ENCODE measurements around the gene NDST3. TPM values are rescaled to one million over a fixed set of nuclear protein-coding genes. Genes with fewer than 3 reads are reported as not detected.

The NDST3 gene
- total and polyA plus RNA-seq, 12 donors = 0.10 to 0.70 (median 0.35) TPM; not detected in 3

DNA sequence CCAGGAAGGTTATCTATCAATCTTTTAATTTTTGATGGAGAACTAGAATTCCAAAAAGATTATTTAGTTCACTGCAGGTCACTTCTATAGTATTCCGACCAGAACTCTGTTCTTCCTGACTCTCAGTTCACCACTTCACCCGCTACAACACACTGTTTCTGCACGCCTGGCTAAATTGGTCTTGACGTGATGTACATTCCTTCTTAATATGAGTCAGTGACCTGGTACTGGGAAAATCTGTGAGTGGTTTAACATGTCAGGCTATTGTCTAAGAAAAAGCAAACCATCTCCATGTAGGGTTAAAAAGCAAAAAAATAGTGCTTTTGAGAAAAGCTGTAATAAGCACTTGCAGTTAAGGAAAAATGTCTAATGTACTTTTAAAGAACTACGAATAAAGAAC is 120.4 kb downstream of the NDST3 start:
- WGBS, 4 donors = 74 to 87% (median 81%) methylated on average over 5 of the region's 5 CpGs
- Histone ChIP-seq H3K4me1 (replicated peaks in 1 of 2) (no peaks in the 10 kb centered on the region), H3K27me3 (no peaks in the 10 kb centered on the region), H3K4me3 (no peak overlapping the region), H3K36me3 (replicated peaks in 1 of 2) (no peaks in the 10 kb centered on the region), H3K27ac (no peak overlapping the region), H3K9me3 (replicated peaks in 1 of 3) (no peaks in the 10 kb centered on the region)
- no peak for DNase-seq
- intact Hi-C loops (cut with DNase I) = no loop called here
- no peak for TF ChIP-seq POLR2A (IDR thresholded peaks at IDR 0.05)
- TF ChIP-seq, protein P1, sequence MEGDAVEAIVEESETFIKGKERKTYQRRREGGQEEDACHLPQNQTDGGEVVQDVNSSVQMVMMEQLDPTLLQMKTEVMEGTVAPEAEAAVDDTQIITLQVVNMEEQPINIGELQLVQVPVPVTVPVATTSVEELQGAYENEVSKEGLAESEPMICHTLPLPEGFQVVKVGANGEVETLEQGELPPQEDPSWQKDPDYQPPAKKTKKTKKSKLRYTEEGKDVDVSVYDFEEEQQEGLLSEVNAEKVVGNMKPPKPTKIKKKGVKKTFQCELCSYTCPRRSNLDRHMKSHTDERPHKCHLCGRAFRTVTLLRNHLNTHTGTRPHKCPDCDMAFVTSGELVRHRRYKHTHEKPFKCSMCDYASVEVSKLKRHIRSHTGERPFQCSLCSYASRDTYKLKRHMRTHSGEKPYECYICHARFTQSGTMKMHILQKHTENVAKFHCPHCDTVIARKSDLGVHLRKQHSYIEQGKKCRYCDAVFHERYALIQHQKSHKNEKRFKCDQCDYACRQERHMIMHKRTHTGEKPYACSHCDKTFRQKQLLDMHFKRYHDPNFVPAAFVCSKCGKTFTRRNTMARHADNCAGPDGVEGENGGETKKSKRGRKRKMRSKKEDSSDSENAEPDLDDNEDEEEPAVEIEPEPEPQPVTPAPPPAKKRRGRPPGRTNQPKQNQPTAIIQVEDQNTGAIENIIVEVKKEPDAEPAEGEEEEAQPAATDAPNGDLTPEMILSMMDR (IDR thresholded peaks at IDR 0.05) = no peak

DNA sequence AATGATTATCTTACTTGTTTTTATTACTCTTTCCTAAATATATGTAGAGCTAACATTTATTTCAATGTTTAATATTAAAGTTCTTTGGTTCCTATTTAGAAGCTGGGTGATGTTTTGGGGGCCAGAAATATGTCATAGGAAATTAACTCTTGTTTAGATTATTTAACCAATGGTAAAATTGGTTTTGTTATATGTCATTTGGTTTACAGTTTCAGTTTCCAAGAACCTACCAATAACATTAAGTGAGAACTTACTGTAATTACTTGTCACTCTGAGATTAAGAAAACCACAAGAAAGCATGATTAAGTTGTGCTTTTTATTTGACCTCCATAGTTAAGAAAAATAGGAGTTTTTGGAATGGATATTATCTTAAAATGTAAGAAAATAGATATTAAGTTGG is 121.2 kb downstream of the NDST3 start:
- DNase-seq = no peak
- no peak overlapping the region for H3K4me3 ChIP-seq
- no peaks in the 10 kb centered on the region for H3K27me3 ChIP-seq
- H3K36me3 ChIP-seq (replicated peaks in 1 of 2) = no peaks in the 10 kb centered on the region
- no peak overlapping the region for H3K27ac ChIP-seq
- TF ChIP-seq POLR2A (IDR thresholded peaks at IDR 0.05) = no peak
- TF ChIP-seq, protein P1 (IDR thresholded peaks at IDR 0.05) = no peak
- intact Hi-C loops (cut with DNase I) = no loop called here
- no peaks in the 10 kb centered on the region for H3K4me1 ChIP-seq (replicated peaks in 1 of 2)
- H3K9me3 ChIP-seq (replicated peaks in 1 of 3) = no peaks in the 10 kb centered on the region

DNA sequence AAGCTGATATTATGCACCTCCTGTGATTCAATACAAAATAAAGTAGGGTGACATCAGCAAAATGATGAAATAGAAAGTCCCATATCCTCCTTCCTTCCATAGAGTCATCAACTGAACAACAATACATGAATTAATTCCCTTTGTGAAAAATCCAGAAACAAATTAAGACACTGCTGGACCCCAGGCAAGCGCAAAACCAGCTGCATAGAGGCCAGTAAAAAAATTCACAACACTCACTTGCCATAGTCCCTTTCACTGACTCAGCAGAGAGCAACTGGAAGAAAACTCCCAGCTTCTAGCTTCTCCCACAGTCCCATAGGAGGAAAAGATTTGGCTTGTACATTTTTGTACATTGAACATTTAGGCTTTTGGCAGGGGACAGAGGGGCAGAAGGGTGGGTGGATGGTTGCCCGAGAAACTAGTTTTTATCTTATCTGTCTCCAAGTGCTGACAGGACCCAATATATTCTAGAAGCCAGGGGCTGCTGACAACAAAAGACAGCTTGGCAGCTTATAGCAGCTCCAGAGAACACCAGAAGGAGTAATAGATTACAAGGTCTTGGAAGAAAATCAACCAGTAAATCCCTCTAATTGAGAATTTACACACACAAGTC is 124.6 kb downstream of the NDST3 start:
- H3K27me3 ChIP-seq = no peaks in the 10 kb centered on the region
- H3K36me3 ChIP-seq (replicated peaks in 1 of 2) = no peaks in the 10 kb centered on the region
- no peaks in the 10 kb centered on the region for H3K9me3 ChIP-seq (replicated peaks in 1 of 3)
- DNase-seq = no peak
- TF ChIP-seq POLR2A (IDR thresholded peaks at IDR 0.05) = no peak
- TF ChIP-seq, protein P1 (IDR thresholded peaks at IDR 0.05) = no peak
- intact Hi-C loops (cut with DNase I) = no loop called here
- WGBS, 4 donors = 59 to 70% (median 68%) methylated on average over 2 of the region's 2 CpGs
- H3K4me3 ChIP-seq = no peak overlapping the region
- no peaks in the 10 kb centered on the region for H3K4me1 ChIP-seq (replicated peaks in 1 of 2)
- H3K27ac ChIP-seq = no peak overlapping the region

DNA sequence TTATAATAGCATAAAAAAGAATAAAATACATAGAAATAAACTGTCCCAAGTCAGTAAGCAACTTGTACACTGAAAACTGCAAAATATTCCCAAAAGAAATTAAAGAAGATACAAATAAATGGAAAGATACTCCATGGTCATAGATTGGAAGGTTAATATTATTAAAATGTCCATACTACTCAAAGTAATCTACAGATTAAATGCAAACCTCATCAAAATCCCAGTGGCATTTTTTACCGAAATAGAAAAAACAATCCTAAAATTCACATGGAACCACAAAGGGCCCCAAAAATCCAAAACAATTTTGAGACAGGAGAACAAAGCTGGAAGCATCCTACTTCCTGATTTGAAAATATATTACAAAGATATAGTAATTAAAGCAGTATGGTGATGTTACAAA is 133.0 kb downstream of the NDST3 start:
- H3K9me3 ChIP-seq (replicated peaks in 1 of 3) = no peaks in the 10 kb centered on the region
- H3K27ac ChIP-seq = no peak overlapping the region
- TF ChIP-seq, protein P1 (IDR thresholded peaks at IDR 0.05) = no peak
- TF ChIP-seq POLR2A (IDR thresholded peaks at IDR 0.05) = no peak
- no peaks in the 10 kb centered on the region for H3K4me1 ChIP-seq (replicated peaks in 1 of 2)
- H3K27me3 ChIP-seq = no peaks in the 10 kb centered on the region
- no peaks in the 10 kb centered on the region for H3K36me3 ChIP-seq (replicated peaks in 1 of 2)
- H3K4me3 ChIP-seq = no peak overlapping the region
- DNase-seq = no peak
- intact Hi-C loops (cut with DNase I) = no loop called here
- WGBS, 4 donors = 75 to 100% (median 87%) methylated on average over 1 of the region's 1 CpG

Measured in adrenal gland (tissue), 12 donors.